HCT116 (cell line): ENCODE data around the gene TNFRSF9. TPM values are rescaled to one million over a fixed set of nuclear protein-coding genes. Genes with fewer than 3 reads are reported as not detected.

Experiments
- ATAC-seq: fragments of 200-7000 bp; cut with Tn5 transposase; 2 replicates; pipeline ENCODE4 v1.9.1; 2020; ENCODE audit warnings: mild to moderate bottlenecking, moderate library complexity
- BruUV-seq: library from RNA; stranded (reverse); fragments of 400-500 nt; replicated peaks from 2 replicates; lab custom pipeline; 2021; lab: Mats Ljungman, UMichigan
- CTCF ChIA-PET: fragments of 300-600 bp; sonication (Branson Sonifier 250); formaldehyde crosslinking; loops from one replicate; lab custom pipeline; 2021; ENCODE audit warnings: antibody characterized with exemption; lab: Charles Lee
- POLR2A ChIA-PET: fragments of 300-600, 350-600 bp; sonication (Branson Sonifier 250); formaldehyde crosslinking; loops from one replicate; lab custom pipeline; 2021; ENCODE audit warnings: antibody characterized with exemption; lab: Charles Lee
- RAD21 ChIA-PET, 2 experiments: fragments of 300-600 bp; sonication (Branson Sonifier 250); formaldehyde crosslinking; loops; one replicate each; lab custom pipeline; 2023; ENCODE audit warnings: low total read pairs in 2 of 2; ENCODE audit not compliant: uncharacterized antibody in 2 of 2, unreplicated experiment in 2 of 2, low non-redundant PET in 1 of 2; lab: Charles Lee
- DNase-seq: peaks from one replicate; pipeline ENCODE4 v3.0.0-alpha.2; 2010; ENCODE audit warnings: low read depth, low spot score
- H2AFZ ChIP-seq: fragments of 200-600 bp; shearing (Covaris generic), sonication (generic); 2 replicates; pipeline ENCODE4 v1.6.1; 2017; ENCODE audit warnings: low read depth, mixed run types, mixed read lengths, antibody characterized with exemption, low read length; ENCODE audit not compliant: poor library complexity, severe bottlenecking
- H3K27ac ChIP-seq: 2 replicates; pipeline ENCODE4 v1.5.1; 2012; ENCODE audit warnings: low read depth, low read length
- H3K27me3 ChIP-seq: fragments of 200-600 bp; sonication (generic); 2 replicates; pipeline ENCODE4 v1.6.1; 2016; ENCODE audit warnings: mixed run types, low read length, mixed read lengths; ENCODE audit not compliant: insufficient read depth
- H3K36me3 ChIP-seq, 2 experiments: fragments of 200-500 bp in 1 of 2; fragments of 200-600 bp in 1 of 2; sonication (Bioruptor generic) in 1 of 2; sonication (generic) in 1 of 2; 2 replicates each; pipeline versions ENCODE4 v1.5.1 to v1.6.1; 2014 to 2016; ENCODE audit warnings: low read length in 2 of 2, inconsistent platforms in 1 of 2, mixed read lengths in 1 of 2, mixed run types in 1 of 2; ENCODE audit not compliant: insufficient read depth in 2 of 2, control insufficient read depth in 1 of 2
- H3K4me1 ChIP-seq, 2 experiments: fragments of 200-600 bp in 1 of 2; sonication (generic) in 1 of 2; 2 replicates each; pipeline versions ENCODE4 v1.5.1 to v1.6.1; 2012 to 2017; ENCODE audit warnings: low read length in 2 of 2, inconsistent platforms in 1 of 2, mild to moderate bottlenecking in 1 of 2, mixed read lengths in 1 of 2, mixed run types in 1 of 2, moderate library complexity in 1 of 2; ENCODE audit not compliant: insufficient read depth in 2 of 2, control insufficient read depth in 1 of 2
- H3K4me2 ChIP-seq: fragments of 200-600 bp; sonication (generic); 2 replicates; pipeline ENCODE4 v1.6.1; 2017; ENCODE audit warnings: mixed run types, low read length, mixed read lengths
- H3K4me3 ChIP-seq, 2 experiments: fragments of 200-600 bp in 1 of 2; sonication (generic) in 1 of 2; replicated peaks in 1 of 2; 2 replicates each; pipeline ENCODE4 v1.5.1; 2011 to 2016; ENCODE audit warnings: low read length in 2 of 2, control low read depth in 1 of 2, low read depth in 1 of 2, mild to moderate bottlenecking in 1 of 2, mixed read lengths in 1 of 2, mixed run types in 1 of 2
- H3K79me2 ChIP-seq: fragments of 200-600 bp; sonication (generic); 2 replicates; pipeline ENCODE4 v1.6.1; 2017; ENCODE audit warnings: mild to moderate bottlenecking, mixed run types, low read length, moderate library complexity, mixed read lengths; ENCODE audit not compliant: insufficient read depth
- H3K9ac ChIP-seq: fragments of 200-600 bp; sonication (generic); 2 replicates; pipeline ENCODE4 v1.6.1; 2016; ENCODE audit warnings: low read length, mixed read lengths
- H3K9me2 ChIP-seq: fragments of 200-600 bp; sonication (generic), shearing (Covaris generic); 2 replicates; pipeline ENCODE4 v1.6.1; 2017; ENCODE audit warnings: mixed run types, mild to moderate bottlenecking, moderate library complexity; ENCODE audit not compliant: insufficient read depth
- H3K9me3 ChIP-seq, 2 experiments: fragments of 200-500 bp in 1 of 2; fragments of 200-600 bp in 1 of 2; sonication (Bioruptor generic) in 1 of 2; sonication (generic) in 1 of 2; 2 replicates each; pipeline ENCODE4 v1.6.1; 2014 to 2017; ENCODE audit warnings: low read length in 2 of 2, mixed read lengths in 2 of 2, inconsistent platforms in 1 of 2, low read depth in 1 of 2, mild to moderate bottlenecking in 1 of 2, mixed run types in 1 of 2, moderate library complexity in 1 of 2; ENCODE audit not compliant: control insufficient read depth in 1 of 2, insufficient read depth in 1 of 2
- H4K20me1 ChIP-seq: fragments of 200-600 bp; sonication (generic), shearing (Covaris generic); 2 replicates; pipeline ENCODE4 v1.6.1; 2017; ENCODE audit warnings: mixed run types, mild to moderate bottlenecking, moderate library complexity; ENCODE audit not compliant: insufficient read depth
- CEBPB ChIP-seq: IDR thresholded peaks from 2 replicates; pipeline ENCODE4 v1.6.1; 2012; ENCODE audit warnings: low read depth
- ELF1 ChIP-seq: IDR thresholded peaks from 2 replicates; pipeline ENCODE4 v1.6.1; 2012; ENCODE audit warnings: low read depth, borderline replicate concordance
- EZH2phosphoT487 ChIP-seq: fragments of 200-600 bp; IDR thresholded peaks from 2 replicates; pipeline ENCODE4 v1.6.1; 2018; ENCODE audit warnings: antibody characterized with exemption, borderline replicate concordance
- POLR2A ChIP-seq: IDR thresholded peaks from 2 replicates; pipeline ENCODE4 v1.7.0; 2011; ENCODE audit warnings: borderline replicate concordance; ENCODE audit not compliant: insufficient read depth, insufficient read length; ENCODE audit errors: extremely low read depth
- SP1 ChIP-seq: IDR thresholded peaks from 2 replicates; pipeline ENCODE4 v1.6.1; 2012; ENCODE audit warnings: low read depth
- TCF7L2 ChIP-seq: IDR thresholded peaks from 2 replicates; pipeline ENCODE4 v1.7.0; 2011; ENCODE audit warnings: borderline replicate concordance, inconsistent platforms; ENCODE audit not compliant: insufficient read depth, insufficient read length; ENCODE audit errors: extremely low read depth
- ZFX ChIP-seq: fragments of 450-650 bp; IDR thresholded peaks from 2 replicates; pipeline ENCODE4 v1.6.1; 2017
- intact Hi-C: fragments of 100-400 bp; cut with micrococcal nuclease; formaldehyde crosslinking; loops from 2 replicates; pipeline ENCODE4 v1.10.0; 2022
- total RNA-seq: library from RNA; stranded (reverse); gene quantifications from one replicate; pipeline ENCODE4 v1.2.1, GENCODE V29; 2021; ENCODE audit not compliant: unreplicated experiment
- TF ChIP-seq, protein P1 (sequence below): IDR thresholded peaks from 2 replicates; pipeline ENCODE4 v1.6.1; 2011; ENCODE audit warnings: mild to moderate bottlenecking, low read length, moderate library complexity; ENCODE audit not compliant: insufficient replicate concordance; ENCODE audit errors: extremely low read depth
- TF ChIP-seq, protein P2 (sequence below): IDR thresholded peaks from 2 replicates; pipeline ENCODE4 v1.6.1; 2012

Gene TNFRSF9
- total RNA-seq, 1 experiment from 2014 or later, result 0.20 TPM

DNA sequence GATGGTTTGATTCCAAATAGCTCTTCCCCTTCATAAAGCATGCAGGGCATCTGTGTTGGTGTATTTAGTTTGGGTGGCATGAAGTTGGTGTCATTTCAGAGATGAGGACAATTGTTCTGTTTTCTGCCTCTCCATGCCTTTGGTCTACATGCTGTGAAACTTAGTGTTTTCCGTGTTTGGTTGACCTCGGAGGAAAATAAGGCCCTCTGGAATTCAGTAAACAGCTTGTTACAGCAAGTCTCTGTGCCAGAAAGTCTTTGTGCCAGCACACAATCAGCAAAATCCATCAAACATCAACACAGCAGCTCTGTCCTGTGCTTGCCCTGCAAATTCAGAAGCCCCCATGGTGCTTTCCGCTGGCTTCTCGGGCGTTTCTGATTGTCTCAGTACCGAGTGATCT lies 30.4 kb upstream of the TNFRSF9 start:
- CTCF ChIA-PET, result no interaction called here
- TF ChIP-seq ZFX (no peak), ELF1 (no peak), EZH2phosphoT487 (no peak), TCF7L2 (no peak), POLR2A (no peak), SP1 (no peak), CEBPB (no peak)
- TF ChIP-seq, protein P1, sequence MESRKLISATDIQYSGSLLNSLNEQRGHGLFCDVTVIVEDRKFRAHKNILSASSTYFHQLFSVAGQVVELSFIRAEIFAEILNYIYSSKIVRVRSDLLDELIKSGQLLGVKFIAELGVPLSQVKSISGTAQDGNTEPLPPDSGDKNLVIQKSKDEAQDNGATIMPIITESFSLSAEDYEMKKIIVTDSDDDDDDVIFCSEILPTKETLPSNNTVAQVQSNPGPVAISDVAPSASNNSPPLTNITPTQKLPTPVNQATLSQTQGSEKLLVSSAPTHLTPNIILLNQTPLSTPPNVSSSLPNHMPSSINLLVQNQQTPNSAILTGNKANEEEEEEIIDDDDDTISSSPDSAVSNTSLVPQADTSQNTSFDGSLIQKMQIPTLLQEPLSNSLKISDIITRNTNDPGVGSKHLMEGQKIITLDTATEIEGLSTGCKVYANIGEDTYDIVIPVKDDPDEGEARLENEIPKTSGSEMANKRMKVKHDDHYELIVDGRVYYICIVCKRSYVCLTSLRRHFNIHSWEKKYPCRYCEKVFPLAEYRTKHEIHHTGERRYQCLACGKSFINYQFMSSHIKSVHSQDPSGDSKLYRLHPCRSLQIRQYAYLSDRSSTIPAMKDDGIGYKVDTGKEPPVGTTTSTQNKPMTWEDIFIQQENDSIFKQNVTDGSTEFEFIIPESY, result no peak
- TF ChIP-seq, protein P2, sequence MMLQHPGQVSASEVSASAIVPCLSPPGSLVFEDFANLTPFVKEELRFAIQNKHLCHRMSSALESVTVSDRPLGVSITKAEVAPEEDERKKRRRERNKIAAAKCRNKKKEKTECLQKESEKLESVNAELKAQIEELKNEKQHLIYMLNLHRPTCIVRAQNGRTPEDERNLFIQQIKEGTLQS, result no peak

More for the DNA sequence above, 30.4 kb upstream of the TNFRSF9 start:
- BruUV-seq, result no TSS peak
- Histone ChIP-seq H3K36me3 (peaks cover 40 to 63% of the 10 kb centered on the region in 2 experiments), H2AFZ (no peak overlapping the region), H3K4me2 (no peak overlapping the region), H3K9me3 (no peaks in the 10 kb centered on the region), H4K20me1 (peaks cover 5% of the 10 kb centered on the region; the same call in 1 of the 2 replicates), H3K27ac (no peak overlapping the region), H3K79me2 (peaks cover 67% of the 10 kb centered on the region), H3K9me2 (no peaks in the 10 kb centered on the region), H3K27me3 (no peaks in the 10 kb centered on the region), H3K9ac (no peak overlapping the region), H3K4me3 (no peak overlapping the region), H3K4me1 (peaks cover 0 to 3% of the 10 kb centered on the region in 2 experiments; a peak in 1 of 4 replicates)
- no peak for DNase-seq
- ChIA-PET RAD21 (no interaction called here), POLR2A (no interaction called here)
- ATAC-seq, result no peak
- intact Hi-C loops, result loop anchor here (10.0 kb wide), 1 partner anchor 744 kb away; no protein-coding TSS in a partner anchor
